ENCODE measurements around the gene CBX3.

DNA sequence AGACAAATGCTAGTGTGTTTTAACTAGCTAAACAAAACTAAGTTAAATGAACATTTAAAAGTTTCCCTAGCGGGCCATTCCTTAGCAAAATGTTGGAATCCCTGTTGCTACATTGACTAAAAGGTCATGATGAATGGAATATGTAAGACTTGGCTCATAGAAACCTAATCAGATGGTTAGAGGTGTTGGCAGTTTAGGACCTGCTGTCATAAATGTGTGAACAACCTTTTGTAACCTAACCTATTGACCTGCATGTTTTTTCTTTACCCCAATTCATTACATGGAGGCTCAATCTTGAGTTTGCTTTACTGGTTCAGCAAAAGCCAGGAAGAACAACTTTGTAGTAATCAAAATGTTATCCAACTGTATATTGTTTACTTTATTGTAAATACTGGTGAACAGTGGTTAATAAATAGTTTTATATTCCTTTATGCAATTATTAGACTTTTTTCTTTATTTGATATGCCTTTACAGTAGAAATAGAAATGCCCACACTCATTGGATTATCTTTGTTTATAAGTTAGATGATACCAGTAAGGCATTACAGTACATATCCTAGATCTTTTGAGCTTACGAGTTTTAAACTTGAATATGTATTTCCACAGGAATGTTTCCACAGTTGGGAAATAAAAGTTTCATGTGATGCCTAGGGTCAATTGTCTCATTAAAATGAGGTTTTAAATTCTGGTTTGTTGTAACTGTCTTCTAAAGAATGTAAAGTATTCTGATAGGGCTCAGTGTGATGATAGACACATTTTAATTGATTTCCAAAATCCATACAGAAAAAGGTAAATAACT lies 11.6 kb downstream of the CBX3 start:
- TF ChIP-seq, protein P1, sequence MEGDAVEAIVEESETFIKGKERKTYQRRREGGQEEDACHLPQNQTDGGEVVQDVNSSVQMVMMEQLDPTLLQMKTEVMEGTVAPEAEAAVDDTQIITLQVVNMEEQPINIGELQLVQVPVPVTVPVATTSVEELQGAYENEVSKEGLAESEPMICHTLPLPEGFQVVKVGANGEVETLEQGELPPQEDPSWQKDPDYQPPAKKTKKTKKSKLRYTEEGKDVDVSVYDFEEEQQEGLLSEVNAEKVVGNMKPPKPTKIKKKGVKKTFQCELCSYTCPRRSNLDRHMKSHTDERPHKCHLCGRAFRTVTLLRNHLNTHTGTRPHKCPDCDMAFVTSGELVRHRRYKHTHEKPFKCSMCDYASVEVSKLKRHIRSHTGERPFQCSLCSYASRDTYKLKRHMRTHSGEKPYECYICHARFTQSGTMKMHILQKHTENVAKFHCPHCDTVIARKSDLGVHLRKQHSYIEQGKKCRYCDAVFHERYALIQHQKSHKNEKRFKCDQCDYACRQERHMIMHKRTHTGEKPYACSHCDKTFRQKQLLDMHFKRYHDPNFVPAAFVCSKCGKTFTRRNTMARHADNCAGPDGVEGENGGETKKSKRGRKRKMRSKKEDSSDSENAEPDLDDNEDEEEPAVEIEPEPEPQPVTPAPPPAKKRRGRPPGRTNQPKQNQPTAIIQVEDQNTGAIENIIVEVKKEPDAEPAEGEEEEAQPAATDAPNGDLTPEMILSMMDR (CRISPR knock-in tag; IDR thresholded peaks at IDR 0.05), result no peak
- TF ChIP-seq ZFY (CRISPR knock-in tag; IDR thresholded peaks at IDR 0.05) (no peak), ZNF607 (CRISPR knock-in tag; IDR thresholded peaks at IDR 0.05; ENCODE audit: borderline replicate concordance) (no peak), POLR2A (IDR thresholded peaks at IDR 0.05; ENCODE audit: insufficient read depth in 1 of 2, low read depth in 2 of 2, low read length in 2 of 2) (0 out of 4 replicates have a peak, but pooled peaks of 1 of the 2 experiments have one; percentile 23)
- TF ChIP-seq, protein P2, sequence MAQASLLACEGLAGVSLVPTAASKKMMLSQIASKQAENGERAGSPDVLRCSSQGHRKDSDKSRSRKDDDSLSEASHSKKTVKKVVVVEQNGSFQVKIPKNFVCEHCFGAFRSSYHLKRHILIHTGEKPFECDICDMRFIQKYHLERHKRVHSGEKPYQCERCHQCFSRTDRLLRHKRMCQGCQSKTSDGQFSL (CRISPR knock-in tag; IDR thresholded peaks at IDR 0.05), result no peak
- TF ChIP-seq, protein P3, sequence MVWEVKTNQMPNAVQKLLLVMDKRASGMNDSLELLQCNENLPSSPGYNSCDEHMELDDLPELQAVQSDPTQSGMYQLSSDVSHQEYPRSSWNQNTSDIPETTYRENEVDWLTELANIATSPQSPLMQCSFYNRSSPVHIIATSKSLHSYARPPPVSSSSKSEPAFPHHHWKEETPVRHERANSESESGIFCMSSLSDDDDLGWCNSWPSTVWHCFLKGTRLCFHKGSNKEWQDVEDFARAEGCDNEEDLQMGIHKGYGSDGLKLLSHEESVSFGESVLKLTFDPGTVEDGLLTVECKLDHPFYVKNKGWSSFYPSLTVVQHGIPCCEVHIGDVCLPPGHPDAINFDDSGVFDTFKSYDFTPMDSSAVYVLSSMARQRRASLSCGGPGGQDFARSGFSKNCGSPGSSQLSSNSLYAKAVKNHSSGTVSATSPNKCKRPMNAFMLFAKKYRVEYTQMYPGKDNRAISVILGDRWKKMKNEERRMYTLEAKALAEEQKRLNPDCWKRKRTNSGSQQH (CRISPR knock-in tag; IDR thresholded peaks at IDR 0.05; ENCODE audit: low read depth), result no peak

Data from HepG2 (cell line).